Body of pancreas (tissue), 4 donors: Measurements from ENCODE around the gene CAMKMT.

Experiments used
- POLR2A ChIP-seq, 3 donors: fragments of 450-650 bp; IDR thresholded peaks; one replicate each; pipeline ENCODE4 v1.6.1; 2016; ENCODE audit warnings: antibody characterized with exemption in 3 of 3, mild to moderate bottlenecking in 2 of 3
- TF ChIP-seq, protein P1 (sequence below), 7 experiments: fragments of 450-650 bp in 4 of 7; fragments of 200-600 bp in 3 of 7; sonication (generic) in 3 of 7; IDR thresholded peaks; one replicate each; pipeline ENCODE4 v1.5.1; 2016 to 2019; ENCODE audit warnings: antibody characterized with exemption in 7 of 7

DNA sequence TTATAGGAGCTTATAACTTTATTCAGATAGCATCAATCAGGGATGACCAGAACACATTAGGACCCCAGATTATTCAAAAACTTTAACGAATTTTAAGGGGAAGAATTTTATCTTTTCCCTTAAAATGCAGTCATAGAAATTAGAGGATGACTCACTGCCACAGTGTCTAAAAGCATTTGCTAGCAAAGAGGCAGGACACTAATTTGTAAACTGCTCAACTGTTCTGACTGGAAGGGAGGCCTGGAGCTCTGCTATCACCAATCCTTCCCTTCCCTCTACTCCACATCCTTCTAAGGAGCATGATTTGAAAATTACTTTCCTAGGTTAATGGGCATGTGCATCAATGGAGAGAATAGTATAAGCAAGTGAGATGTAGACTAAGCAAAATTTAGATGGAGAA lies 40.9 kb upstream of the CAMKMT start:
- TF ChIP-seq, protein P1, sequence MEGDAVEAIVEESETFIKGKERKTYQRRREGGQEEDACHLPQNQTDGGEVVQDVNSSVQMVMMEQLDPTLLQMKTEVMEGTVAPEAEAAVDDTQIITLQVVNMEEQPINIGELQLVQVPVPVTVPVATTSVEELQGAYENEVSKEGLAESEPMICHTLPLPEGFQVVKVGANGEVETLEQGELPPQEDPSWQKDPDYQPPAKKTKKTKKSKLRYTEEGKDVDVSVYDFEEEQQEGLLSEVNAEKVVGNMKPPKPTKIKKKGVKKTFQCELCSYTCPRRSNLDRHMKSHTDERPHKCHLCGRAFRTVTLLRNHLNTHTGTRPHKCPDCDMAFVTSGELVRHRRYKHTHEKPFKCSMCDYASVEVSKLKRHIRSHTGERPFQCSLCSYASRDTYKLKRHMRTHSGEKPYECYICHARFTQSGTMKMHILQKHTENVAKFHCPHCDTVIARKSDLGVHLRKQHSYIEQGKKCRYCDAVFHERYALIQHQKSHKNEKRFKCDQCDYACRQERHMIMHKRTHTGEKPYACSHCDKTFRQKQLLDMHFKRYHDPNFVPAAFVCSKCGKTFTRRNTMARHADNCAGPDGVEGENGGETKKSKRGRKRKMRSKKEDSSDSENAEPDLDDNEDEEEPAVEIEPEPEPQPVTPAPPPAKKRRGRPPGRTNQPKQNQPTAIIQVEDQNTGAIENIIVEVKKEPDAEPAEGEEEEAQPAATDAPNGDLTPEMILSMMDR (IDR thresholded peaks at IDR 0.05) = no peak
- TF ChIP-seq POLR2A (IDR thresholded peaks at IDR 0.05) = no peak
